Lower lobe of right lung (tissue), 2 donors: ENCODE measurements around the gene PCBP3. TPM values are rescaled to one million over a fixed set of nuclear protein-coding genes. Genes with fewer than 3 reads are reported as not detected.

Source experiments
- ATAC-seq, 2 donors: fragments of 200-7000 bp; cut with Tn5 transposase; one replicate each; pipeline ENCODE4 v1.9.1; 2020 to 2022; ENCODE audit warnings: mild to moderate bottlenecking in 2 of 2, moderate library complexity in 2 of 2
- DNase-seq: peaks from one replicate; pipeline ENCODE4 v3.0.0-alpha.2; 2020
- H3K27ac ChIP-seq: fragments of 200-600 bp; one replicate; pipeline ENCODE4 v1.8.0; 2022
- H3K27me3 ChIP-seq: fragments of 200-600 bp; one replicate; pipeline ENCODE4 v1.8.0; 2022; ENCODE audit warnings: low read depth
- H3K36me3 ChIP-seq: fragments of 200-600 bp; one replicate; pipeline ENCODE4 v1.8.0; 2022; ENCODE audit warnings: mild to moderate bottlenecking
- H3K4me1 ChIP-seq: fragments of 200-600 bp; one replicate; pipeline ENCODE4 v1.8.0; 2022
- H3K4me3 ChIP-seq: fragments of 200-600 bp; one replicate; pipeline ENCODE4 v1.8.0; 2022; ENCODE audit warnings: mild to moderate bottlenecking
- H3K9me3 ChIP-seq: fragments of 200-600 bp; one replicate; pipeline ENCODE4 v1.8.0; 2022
- intact Hi-C: fragments of 100-400 bp; cut with DNase I; formaldehyde crosslinking; loops from one replicate; pipeline ENCODE4 v1.11.0; 2022
- total RNA-seq: library from RNA; stranded (reverse); fragmentation: NEBNext Ultra II Directional; extraction: Animal tissue kit (Norgen Biotek cat#: 25700); gene quantifications from one replicate; pipeline ENCODE4 v1.2.1, GENCODE V29; 2021
- TF ChIP-seq, protein P1 (sequence below): fragments of 200-600 bp; IDR thresholded peaks from one replicate; pipeline ENCODE4 v1.8.0; 2022; ENCODE audit warnings: antibody characterized with exemption, mild to moderate bottlenecking
- donor health status: DM: no; HTN: yes; CAD: no; lungs with severe emphysema.

Gene PCBP3
- total RNA-seq, 1 donor from 2014 or later, result 4.5 TPM

DNA sequence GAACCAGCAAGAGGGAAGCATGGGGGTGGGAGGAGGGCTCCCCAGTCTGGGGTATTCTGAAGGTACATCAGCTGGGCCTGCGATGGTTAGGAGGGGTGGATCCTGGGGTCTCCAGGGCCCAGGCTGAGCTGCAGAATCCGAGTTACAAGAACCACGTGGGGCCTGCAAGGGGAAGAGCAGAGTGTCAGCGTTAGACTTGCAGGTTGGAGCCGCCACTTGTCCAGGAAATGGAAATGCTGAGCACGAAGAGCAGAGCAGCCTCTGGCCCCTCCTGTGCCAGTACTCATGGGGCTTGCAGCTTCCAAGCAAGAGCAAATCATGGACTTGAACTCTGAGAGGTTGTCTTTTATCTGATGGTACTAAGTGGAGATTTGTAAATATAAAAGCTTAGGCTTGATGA lies 290.6 kb downstream of the PCBP3 start:
- intact Hi-C loops, result no loop called here
- ATAC-seq, result no peak
- no peaks in the 10 kb centered on the region for H3K9me3 ChIP-seq

DNA sequence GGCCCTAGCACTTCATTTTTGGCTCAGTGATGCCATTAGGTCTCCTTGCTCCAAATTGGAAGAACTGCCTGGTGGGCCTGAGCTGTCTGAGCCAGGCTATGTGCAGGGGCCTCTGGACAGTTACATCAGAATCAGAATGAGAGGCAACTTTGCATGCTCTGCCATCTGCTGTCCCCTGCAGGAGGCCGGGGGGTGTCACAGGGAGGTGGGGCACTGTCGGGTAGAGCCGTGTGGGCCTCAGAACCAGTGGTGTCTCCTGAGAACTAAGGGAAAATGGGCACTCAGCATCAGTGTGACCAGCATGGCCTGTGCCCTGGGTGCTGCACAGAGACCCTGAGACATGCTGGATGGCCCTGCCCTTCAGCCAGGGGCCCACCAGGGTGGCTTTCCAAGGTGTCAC lies 291.0 kb downstream of the PCBP3 start:
- H3K4me1 ChIP-seq, result no peaks in the 10 kb centered on the region
- H3K36me3 ChIP-seq, result no peaks in the 10 kb centered on the region
- no peak for DNase-seq
- H3K27ac ChIP-seq, result no peak overlapping the region
- TF ChIP-seq, protein P1, sequence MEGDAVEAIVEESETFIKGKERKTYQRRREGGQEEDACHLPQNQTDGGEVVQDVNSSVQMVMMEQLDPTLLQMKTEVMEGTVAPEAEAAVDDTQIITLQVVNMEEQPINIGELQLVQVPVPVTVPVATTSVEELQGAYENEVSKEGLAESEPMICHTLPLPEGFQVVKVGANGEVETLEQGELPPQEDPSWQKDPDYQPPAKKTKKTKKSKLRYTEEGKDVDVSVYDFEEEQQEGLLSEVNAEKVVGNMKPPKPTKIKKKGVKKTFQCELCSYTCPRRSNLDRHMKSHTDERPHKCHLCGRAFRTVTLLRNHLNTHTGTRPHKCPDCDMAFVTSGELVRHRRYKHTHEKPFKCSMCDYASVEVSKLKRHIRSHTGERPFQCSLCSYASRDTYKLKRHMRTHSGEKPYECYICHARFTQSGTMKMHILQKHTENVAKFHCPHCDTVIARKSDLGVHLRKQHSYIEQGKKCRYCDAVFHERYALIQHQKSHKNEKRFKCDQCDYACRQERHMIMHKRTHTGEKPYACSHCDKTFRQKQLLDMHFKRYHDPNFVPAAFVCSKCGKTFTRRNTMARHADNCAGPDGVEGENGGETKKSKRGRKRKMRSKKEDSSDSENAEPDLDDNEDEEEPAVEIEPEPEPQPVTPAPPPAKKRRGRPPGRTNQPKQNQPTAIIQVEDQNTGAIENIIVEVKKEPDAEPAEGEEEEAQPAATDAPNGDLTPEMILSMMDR, result no peak
- no peak overlapping the region for H3K4me3 ChIP-seq
- ATAC-seq, result no peak
- intact Hi-C loops, result no loop called here
- no peaks in the 10 kb centered on the region for H3K9me3 ChIP-seq
- peaks cover 5% of the 10 kb centered on the region for H3K27me3 ChIP-seq

More for the DNA sequence above, 290.6 kb downstream of the PCBP3 start:
- Histone ChIP-seq H3K4me1 (no peaks in the 10 kb centered on the region), H3K36me3 (no peaks in the 10 kb centered on the region), H3K27ac (no peak overlapping the region), H3K27me3 (peaks cover 5% of the 10 kb centered on the region), H3K4me3 (no peak overlapping the region)
- no peak for DNase-seq
- TF ChIP-seq, protein P1, result no peak

DNA sequence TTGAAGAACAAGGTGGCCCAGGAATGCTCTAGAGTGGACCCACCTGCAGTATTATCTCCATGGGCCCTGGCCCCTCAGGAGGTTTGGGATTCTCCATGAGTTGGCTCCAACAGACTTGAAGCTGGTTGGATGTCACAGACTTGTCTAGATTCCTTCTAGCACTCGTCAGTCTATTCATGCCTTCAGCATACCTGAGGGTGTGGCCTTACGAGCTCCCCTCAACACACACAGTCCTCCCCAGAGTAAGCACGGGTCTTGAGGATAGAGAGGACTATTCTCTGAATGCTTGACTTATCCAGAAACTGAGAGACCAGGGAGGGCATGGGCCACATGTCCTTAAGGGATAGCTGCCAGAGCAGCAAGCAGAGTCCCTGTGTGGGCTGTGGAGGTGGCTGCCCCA lies 292.1 kb downstream of the PCBP3 start:
- no peaks in the 10 kb centered on the region for H3K27me3 ChIP-seq
- H3K9me3 ChIP-seq, result no peaks in the 10 kb centered on the region
- H3K27ac ChIP-seq, result no peak overlapping the region
- ATAC-seq (no peak), DNase-seq (no peak)
- TF ChIP-seq, protein P1, result no peak
- intact Hi-C loops, result no loop called here
- no peaks in the 10 kb centered on the region for H3K36me3 ChIP-seq
- no peaks in the 10 kb centered on the region for H3K4me1 ChIP-seq
- no peak overlapping the region for H3K4me3 ChIP-seq

DNA sequence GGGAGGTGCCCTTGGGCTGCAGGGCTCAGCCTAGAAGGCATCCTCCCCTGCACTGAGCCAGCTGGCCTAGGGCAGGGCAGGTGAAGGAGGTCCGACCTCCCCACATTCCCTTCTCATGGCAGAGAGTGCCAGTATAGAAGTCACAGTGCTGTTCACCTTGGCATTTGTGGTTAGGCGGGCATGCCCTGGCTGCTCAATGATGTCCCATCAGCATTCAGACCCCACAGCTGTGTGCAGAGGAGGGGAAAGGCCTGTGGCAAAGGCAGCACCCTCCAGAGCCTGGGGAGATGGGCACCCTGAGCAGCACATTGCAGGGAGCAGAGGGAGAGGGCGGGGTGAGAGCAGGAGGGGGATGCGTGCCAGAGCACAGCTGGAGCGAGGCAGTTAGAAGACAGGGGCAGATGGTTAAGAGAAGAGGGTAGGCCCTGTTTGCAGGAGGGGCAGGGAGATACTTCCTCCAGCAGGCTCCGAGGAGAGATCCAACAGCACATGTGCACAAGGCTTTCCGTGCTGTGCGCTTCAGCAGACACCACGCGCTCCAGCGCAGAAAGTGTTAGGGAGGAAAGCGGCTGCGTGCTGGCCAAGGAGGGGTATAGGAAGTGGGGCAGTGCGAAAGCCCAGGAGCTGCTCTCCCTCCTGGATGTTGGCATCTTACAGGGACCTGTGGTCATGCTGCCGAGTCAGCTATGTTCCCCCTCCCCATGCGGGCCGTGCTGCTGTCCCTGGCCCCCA lies 294.4 kb downstream of the PCBP3 start:
- H3K36me3 ChIP-seq, result no peaks in the 10 kb centered on the region
- no peak overlapping the region for H3K4me3 ChIP-seq
- H3K9me3 ChIP-seq, result no peaks in the 10 kb centered on the region
- no peak overlapping the region for H3K27ac ChIP-seq
- H3K4me1 ChIP-seq, result no peaks in the 10 kb centered on the region
- TF ChIP-seq, protein P1, result no peak
- intact Hi-C loops, result no loop called here
- DNase-seq, result no peak
- ATAC-seq, result no peak
- H3K27me3 ChIP-seq, result peaks cover 3% of the 10 kb centered on the region

DNA sequence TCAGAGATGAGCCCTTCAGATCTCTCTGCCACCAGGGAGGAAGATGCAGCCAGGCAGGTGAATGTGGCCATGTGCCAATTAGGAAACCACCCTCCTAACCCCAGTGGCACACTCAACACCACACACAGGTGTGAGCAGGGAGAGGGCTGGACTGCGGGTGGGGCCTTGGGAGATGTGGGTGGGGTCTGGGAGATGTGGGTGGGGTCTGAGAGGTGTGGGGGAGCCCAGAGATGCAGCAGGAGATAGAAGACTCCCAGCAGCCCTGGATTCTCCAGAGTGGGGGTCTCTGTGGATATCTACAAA lies 294.9 kb downstream of the PCBP3 start:
- Histone ChIP-seq H3K4me3 (no peak overlapping the region), H3K9me3 (no peaks in the 10 kb centered on the region), H3K36me3 (no peaks in the 10 kb centered on the region), H3K27ac (no peak overlapping the region), H3K27me3 (peaks cover 3% of the 10 kb centered on the region), H3K4me1 (no peaks in the 10 kb centered on the region)
- intact Hi-C loops, result no loop called here
- DNase-seq (no peak), ATAC-seq (no peak)
- TF ChIP-seq, protein P1, result no peak
